AG08396 (cell line): Measurements from ENCODE around the gene SNRPA.
"Not testable (repeated sequence)": the region's sequence is repeated elsewhere in the genome, so short reads cannot be mapped to it uniquely, and the experiment has no call there.

Experiments
- DNase-seq: peaks from one replicate; pipeline ENCODE4 v3.0.0; 2012; ENCODE audit warnings: low spot score, mixed read lengths

SNRPA gene

DNA sequence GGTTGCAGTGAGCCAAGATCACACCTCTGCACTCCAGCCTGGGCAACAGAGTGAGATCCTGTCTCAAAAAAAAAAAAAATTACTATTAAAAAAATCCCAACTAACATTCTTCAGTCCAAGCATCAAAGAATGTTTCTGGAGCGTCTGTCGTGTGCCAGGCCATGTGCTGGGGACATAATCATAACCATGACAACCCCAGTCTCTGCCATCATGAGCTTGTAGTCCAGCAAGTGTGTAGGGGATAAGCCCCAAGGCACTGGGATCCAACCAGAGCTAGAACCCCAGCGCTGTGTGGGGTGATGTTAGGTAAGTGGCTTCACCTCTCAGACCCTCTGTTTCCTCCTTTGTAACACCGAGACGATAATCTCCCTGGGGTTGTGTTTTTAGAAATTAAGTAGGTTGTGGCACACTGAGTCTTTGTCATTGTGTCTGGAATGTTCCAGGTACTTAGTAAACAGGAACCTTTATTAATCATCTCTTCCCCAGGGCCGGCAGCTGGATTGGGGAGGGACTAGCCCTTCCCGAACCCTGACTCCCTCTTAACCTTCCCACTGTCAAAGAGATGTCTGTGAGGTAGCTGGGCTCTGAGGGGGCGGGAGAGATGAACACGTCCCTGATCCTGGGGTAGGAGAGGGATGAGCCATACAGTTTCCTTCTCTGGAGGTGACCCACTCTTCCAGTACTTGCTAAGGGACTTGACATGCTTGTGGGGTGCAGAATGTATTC lies 28.9 kb upstream of the SNRPA start:
- no peak for DNase-seq

DNA sequence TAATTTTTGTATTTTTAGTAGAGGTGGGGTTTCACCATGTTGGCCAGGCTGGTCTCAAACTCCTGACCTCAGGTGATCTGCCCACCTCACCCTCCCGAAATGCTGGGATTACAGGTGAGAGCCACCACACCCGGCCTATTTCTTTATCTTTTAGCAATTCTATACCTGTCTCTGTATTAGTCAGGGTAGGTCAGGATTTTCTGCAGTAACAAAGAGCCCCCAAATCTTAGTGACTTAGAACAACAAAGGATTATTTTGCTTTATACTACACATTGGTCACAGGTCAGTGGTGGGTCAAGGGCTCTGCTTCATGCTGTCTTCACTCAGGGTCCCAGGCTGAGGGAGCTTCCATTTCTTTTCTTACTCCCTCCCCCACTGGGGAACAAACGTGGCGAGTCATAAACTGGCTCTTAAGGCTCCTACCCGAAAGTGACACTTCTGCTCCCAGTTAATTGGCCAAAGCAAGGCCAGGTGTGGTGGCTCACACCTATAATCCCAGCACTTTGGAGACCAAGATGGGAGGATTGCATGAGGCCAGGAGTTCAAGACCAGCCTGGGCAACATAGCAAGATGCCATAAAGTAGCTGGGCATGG lies 27.2 kb upstream of the SNRPA start:
- DNase-seq, result no peak

DNA sequence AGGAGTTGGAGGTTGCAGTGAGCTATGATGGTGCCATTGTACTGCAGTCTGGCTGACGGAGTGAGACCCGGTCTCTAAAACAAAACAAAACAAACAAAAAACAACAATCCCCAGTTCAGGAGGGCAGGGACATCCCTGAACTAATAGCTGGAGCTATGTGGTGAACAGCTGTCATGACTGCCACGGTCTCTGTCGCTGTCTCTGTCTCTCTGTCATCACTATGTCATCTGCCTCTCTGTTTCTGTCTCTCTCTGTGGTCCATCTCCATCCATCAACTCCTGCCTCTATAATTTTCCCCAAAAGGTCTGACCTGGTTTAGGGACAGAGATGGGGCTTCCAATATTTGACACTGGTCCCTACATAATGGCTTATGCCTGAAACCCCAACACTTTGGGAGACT lies 26.7 kb upstream of the SNRPA start:
- DNase-seq, result no peak

DNA sequence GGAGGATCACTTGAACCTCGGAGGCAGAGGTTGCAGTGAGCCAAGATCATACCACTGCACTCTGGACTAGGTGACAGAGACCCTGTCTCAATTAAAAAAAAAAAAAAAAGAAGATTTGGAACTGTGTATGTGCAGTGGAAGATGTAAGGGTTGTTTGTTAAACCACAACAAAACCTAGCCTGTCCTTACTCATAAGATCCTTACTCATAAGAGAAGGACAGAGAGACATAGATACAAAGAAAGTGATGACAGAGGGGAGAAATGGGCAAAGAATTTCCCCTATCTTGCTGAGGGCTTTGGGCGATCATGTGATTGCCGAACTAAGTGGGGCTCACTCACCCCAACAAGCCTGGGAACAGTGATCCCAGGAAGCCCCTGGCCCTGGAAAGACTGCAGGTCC lies 26.1 kb upstream of the SNRPA start:
- no peak for DNase-seq

DNA sequence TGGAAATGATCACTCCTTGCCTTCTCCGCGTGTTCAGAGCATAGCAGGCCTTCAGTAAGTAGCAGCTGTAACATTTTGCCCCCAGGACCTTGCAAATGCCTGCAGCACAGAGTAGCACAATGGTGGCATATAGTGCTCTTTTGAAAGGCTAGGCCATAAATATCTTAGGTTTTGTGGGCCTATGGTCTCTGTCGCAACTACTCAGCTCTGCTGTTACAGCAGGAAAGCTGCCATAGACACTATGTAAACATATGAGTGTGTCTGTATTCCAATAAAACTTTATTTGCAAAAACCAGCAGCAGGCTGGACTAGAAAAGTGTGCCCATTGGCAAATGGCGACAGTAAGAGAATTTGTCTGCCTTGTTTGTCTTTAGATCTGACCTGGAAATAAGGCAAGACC lies 24.7 kb upstream of the SNRPA start:
- DNase-seq, result no peak

DNA sequence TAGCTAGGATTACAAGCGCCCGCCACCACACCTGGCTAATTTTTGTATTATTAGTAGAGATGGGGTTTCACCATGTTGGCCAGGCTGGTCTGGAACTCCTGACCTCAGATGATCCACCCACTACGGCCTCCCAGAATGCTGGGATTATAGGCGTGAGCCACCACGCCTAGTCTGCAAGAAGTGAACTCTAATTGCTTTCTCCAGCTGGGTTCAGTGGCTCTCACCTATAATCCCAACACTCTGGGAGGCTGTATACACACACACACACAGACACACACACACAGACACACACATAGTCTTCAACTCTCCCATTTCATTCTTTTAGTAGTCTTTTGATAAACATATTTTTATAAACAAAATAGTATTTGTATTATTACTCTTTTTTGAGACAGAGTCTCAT lies 20.9 kb upstream of the SNRPA start:
- DNase-seq, result not testable (repeated sequence)

DNA sequence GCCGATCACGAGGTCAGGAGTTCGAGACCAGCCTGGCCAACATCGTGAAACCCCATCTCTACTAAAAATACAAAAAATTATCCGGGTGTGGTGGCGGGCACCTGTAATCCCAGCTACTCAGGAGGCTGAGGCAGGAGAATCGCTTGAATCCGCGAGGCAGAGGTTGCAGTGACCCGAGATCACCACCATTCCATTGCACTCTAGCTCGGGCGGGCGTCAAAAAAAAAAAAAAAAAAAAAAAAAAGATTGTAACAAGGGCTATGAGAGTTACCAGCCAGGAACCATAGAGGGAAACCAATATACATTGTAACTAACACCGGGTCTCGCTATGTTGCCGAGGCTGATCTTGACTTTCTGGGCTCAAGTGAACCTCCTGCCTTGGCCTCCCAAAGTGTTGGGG lies 18.7 kb upstream of the SNRPA start:
- not testable (repeated sequence) for DNase-seq

DNA sequence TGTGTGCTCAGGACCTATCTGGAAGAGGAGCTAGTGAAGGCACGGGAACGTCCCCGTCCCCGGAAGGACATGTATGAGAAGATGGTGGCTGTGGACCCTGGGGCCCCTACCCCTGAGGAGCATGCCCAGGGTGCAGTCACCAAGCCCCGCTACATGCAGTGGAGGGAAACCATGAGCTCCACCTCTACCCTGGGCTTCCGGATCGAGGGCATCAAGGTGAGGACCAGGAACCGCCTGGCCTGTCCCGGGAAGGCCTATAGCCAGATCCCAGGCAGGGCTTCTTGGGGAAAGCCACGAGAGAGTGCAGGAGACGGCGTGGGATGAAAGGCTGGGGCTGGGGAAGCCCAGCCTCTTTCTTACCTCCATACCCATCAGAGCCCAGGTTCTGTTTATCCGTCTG lies 17.9 kb upstream of the SNRPA start:
- DNase-seq, result no peak

DNA sequence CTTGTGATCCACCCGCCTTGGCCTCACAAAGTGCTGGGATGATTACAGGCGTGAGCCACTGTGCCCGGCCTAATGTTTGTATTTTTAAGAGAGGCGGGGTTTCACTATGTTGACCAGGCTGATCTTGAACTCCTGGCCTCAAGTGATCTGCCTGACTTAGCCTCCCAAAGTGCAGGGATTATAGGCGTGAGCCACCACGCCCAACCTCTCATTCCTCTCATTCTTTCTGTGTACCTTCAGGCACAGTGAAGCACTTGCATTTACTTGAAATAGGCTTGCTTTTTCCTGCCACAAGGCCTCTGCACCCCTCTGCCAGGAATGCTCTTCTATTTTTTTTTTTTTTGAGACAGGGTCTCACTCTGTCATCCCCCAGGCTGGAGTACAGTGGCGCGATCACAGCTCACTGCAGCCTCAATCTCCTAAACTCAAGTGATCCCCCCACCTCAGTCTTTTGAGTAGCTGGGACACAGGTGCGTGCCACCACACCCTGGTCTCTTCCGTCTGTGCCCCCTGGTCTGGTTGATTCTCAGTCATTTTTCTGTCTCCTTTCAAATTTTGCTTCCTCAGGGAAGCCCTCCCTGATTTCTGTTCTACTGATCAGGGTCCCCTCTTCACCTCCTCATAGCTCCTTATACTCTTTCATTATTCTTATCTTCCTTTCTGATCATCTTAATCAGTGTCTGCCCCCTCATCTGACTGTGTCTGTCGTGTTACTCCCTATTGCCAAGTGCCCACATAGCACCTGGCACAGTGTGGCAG lies 15.8 kb upstream of the SNRPA start:
- no peak for DNase-seq

DNA sequence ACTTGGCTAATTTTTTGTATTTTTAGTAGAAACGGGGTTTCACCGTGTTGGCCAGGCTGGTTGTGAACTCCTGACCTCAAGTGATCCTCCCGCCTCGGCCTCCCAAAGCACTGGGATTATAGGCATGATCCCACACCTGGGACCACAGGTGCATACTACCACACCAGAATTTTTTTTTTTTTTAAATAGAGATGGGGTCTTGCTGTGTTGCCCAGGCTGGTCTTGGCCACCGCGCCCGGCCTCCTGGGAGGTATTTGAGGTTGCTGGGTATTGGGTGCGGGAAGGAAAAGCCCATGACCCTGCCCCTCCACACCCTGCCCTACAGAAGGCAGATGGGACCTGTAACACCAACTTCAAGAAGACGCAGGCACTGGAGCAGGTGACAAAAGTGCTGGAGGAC lies 14.3 kb upstream of the SNRPA start:
- no peak for DNase-seq

DNA sequence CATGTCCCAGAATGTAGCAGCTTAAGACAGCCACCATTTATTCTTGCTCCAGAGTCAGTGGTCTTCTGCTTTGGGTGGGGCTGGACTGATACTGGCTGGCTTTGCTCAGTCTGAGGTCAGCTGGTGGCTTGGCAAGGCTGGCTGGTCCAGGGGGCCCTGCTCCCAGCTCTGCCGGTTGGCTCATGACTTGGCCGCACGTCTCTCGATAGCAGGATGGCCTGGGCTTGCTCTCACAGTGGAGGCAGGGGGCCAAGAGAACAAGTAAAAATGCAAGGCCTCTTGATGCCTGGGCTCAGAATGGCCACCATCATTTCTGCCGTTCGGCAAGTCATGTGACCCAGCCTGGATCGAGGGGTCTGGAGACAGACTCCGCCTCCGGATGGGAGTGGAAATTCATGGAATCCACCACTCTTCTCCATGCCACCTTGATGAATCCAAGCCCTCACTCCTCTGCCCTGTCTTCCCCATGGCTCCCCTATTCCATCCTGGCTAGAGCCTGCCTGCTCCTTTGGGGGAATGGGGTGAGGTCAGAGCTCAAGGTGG lies 13.8 kb upstream of the SNRPA start:
- no peak for DNase-seq

DNA sequence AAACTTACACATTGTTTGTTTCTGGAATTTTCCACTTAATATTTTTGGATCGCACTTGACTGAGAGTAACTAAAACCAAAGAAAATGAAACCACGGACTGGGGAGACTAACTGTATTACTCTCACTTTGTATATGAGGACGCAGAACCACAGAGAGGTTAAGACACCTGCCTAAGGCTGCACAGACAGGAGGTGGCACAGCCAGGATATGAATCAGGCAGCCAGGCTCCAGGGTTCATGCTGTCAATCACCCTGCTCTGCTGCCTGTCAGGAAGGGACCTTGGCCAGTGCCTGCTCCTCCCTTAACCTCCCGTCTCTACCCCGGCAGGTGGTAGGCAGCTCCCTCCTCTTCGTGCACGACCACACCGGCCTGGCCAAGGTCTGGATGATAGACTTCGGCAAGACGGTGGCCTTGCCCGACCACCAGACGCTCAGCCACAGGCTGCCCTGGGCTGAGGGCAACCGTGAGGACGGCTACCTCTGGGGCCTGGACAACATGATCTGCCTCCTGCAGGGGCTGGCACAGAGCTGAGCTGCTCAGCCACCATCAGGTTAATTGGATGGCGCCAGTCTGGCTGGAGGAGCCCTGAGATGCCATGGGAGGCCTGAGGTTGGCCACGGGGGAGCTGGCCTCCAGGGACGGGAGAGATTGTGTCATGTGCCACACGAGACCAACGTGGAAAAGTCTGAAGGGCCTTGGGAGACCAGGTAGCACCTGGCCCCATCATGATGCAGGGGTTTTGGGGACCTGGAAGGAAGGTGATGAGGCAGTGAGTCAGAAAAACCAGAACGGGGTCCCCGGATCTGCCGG lies 11.8 kb upstream of the SNRPA start:
- DNase-seq, result no peak

DNA sequence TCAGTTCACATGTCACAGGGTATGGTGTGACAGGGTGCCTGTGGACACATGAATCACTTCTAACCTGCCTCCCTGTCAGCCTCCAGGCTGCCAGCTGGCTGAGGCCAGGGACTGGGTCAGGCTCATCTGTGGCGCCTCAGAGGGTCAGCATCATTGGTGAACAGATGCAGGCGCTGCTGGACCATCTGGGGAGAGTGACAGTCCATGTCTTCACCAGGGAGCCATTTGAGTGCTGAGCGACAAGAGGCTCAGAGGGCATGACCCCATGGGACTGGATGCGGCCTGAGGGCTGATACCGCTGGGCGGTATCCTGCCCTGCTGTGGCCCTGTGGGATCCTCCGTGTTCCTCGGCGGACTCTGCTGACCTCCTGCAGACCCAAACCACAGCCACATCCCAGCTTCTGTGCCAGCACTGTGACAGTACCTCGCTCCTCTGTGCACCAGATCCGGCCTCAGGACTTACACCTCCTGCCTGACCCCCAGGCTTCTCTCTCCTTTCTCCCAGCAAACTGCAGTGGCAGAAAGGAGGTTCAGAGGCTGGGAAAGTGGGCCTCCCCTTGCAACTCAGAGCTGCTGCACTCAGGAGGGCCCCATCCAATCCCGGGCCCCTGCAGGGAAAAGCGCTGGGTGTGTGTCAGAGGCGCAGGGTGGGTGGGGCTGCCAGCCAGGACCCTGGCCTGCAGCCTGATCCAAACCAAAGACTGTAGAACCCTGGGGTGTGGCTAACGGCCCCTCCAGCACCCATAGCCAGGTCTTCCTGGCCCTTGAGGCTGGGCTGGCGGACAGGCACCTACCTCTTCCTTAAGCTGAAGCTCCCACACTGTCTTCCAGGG lies 10.9 kb upstream of the SNRPA start:
- no peak for DNase-seq

DNA sequence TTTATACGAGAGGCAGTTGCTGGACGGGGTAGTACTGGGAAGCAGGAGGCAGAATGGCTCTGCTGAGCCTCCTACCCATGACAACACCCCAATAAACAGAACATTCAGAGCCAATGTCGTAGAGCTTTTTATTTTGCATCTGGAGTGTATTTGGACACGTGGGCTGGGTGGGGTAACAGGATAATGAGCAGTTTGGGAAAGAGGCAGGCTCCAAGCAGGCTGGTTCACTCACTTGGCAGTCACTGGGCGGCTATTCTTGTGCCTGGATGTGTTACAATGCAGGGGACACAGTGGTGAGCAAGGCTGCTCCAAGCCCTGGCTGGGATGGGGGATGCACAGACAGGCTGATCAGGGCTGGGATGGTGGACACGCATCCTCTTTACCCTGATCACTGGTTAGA lies 10.3 kb upstream of the SNRPA start:
- DNase-seq, result no peak

DNA sequence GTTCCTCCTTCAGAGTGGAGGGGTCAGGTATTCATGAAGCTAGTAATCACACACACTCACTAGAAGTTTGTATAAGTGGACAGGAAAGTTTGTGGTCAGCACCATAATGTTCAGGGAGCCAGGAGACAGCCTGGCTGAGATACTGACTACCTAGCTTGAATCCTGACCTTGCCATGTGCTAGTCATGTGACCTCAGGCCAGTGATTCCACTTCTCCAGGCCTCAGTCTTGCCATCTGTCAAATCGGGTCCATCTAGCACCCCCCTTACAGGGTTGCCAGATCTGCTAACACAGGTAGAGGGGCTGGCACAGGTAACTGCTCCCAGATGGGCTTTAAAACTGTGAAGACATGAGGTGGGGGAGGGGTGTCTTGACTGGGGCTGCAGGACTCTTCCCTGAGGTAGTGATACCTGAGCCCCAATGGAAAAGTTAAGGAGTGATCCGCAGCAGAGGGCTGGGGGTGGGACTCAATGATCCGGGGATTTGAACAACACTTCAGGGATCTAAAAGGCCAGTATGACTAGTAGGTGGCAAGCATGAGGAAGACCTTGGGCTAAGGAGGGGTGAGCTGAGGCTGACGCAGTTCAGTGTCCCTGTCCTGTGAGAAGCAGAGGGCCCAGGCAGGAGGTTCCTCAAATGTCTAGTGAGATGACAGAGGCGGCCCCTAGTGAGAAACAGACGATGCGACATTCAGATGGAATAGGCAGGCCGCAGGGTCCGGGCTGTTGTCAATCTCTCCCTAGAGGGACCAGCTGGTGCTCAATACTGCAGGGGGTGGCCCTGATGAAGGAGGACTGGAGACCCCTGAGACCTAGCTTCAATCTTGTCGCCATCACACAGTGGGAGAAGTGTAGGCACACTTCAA lies 9.2 kb upstream of the SNRPA start:
- no peak for DNase-seq

DNA sequence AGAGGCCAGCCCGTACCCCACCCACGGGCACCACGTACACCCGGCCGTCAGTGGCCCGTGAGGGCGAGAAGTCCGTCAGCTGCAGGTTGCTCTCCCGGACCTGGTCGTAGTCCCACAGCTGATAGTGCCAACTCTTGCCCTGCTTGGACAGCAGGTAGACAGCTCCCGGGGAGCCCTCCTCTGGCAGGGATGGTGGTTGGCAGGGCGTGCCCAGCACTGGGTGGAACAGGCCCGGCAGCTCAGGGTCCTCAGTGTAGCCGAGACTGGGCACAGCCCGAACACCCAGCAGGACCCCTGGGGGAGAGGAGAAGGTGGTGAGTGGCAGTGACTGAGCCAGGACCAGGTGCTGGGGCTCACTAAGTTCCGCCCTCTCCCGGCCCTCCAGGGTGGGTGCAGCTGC lies 8.5 kb upstream of the SNRPA start:
- DNase-seq, result no peak

DNA sequence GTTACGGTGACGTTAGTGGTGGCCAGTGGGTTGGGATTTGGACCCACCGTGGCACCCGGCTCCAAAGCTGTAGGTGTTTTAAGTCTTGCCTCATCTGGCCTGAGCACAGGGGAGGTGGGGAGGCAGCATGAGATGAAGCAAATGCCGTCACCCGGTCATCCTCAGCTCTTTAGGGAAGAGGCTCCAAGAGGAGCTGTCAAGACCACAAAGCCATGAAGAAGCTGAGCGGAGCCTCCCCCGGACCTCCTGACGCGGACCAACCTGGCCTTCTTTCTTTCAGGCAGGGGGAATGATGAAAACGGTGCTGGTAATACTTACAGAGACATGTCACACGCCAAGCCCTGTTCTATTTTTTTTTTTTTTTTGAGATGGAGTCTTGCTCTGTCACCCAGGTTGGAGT lies 8.1 kb upstream of the SNRPA start:
- no peak for DNase-seq

DNA sequence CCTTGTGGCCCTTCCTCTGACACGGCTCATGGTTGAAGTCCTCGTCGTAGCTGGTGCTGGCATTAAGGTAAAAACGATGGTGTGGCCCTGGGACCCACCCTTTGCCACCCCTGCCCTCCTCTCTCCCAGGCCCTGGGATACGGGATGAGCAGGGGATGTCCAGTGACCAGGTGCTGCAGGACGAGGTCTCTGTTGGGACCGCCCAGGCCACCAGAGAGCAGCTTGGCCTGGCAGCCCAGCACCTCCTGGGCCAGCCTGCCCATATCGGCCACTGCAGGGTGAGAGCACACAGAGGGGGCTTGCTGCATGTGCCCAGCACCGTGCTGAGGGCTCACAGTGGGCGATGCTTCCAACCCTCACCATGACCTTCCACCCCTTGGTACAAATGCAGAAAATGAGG lies 7.1 kb upstream of the SNRPA start:
- no peak for DNase-seq

DNA sequence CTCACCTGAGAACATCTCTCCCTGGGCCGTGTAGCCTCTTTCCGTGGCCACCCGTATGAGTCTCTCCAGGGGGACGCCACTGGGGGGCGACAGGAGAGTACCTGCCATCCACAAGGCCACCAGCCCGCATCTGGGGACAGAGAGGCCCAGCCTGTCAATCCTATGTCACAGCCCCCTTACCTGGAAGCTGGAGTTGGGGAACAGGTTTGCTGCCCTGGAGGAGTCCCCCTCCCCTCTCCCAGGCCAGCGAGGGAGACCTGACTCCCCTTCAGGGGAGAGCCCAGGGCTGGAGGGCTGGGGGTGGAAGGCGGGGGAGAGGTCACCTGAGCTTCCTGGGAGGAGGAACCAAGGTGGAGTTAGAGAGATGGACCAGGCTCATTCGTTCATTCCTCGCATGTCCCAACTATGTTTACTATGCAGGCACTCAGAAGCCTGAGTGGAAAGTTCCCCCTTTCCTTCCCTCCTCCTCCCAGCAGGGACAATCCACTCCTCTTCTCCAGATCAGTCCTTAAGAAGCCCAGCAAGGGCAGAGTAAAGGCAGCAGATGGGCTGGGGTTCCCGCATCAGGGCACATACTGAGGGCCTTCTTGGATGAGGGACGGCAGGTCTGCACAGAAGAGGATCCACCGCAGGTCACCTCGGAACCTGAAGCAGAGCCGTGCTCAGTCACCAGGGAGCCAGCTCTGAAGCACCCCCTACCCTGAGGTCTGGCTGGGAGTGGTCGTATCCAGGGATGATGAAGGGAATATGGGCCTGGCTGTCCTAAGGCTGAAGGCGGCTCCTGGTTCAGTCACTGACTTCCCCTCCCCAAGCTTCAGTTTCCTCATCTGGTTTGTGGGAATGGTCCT lies 6.2 kb upstream of the SNRPA start:
- DNase-seq, result no peak

DNA sequence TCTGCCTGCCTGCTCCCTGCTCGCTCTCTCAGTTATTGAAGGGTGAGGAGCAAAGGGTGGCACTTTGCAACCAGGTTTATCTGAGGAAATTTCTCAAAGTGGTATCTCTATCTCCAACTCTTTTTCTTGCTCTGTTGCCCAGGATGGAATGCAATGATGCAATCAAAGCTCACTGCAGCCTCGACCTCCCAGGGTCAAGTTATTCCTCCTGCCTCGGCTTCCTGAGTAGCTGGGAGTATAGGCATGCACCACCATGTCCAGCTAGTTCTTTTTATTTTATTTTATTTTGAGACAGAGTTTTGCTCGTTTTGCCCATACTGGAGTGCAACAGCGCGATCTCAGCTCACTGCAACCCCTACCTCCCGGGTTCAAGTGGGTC lies 5.6 kb upstream of the SNRPA start:
- DNase-seq, result no peak
